Measurements from ENCODE around the gene LRRC8A. TPM values are rescaled to one million over a fixed set of nuclear protein-coding genes. Genes with fewer than 3 reads are reported as not detected.

Gene LRRC8A
- total RNA-seq, 2 experiments from 2014 or later, result 22.9 to 26.9 TPM

- no peaks in the 10 kb centered on the region for H3K79me2 ChIP-seq (ENCODE audit: insufficient read depth, low read depth, low read length)
- TF ChIP-seq, protein P1, sequence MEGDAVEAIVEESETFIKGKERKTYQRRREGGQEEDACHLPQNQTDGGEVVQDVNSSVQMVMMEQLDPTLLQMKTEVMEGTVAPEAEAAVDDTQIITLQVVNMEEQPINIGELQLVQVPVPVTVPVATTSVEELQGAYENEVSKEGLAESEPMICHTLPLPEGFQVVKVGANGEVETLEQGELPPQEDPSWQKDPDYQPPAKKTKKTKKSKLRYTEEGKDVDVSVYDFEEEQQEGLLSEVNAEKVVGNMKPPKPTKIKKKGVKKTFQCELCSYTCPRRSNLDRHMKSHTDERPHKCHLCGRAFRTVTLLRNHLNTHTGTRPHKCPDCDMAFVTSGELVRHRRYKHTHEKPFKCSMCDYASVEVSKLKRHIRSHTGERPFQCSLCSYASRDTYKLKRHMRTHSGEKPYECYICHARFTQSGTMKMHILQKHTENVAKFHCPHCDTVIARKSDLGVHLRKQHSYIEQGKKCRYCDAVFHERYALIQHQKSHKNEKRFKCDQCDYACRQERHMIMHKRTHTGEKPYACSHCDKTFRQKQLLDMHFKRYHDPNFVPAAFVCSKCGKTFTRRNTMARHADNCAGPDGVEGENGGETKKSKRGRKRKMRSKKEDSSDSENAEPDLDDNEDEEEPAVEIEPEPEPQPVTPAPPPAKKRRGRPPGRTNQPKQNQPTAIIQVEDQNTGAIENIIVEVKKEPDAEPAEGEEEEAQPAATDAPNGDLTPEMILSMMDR (conservative IDR thresholded peaks at IDR 0.05; ENCODE audit: low read length), result no peak
- H3K9me3 ChIP-seq (ENCODE audit: low read length), result no peaks in the 10 kb centered on the region
- H3K4me3 ChIP-seq (ENCODE audit: low read depth, low read length, poor library complexity, severe bottlenecking), result no peak overlapping the region
- H3K4me2 ChIP-seq (ENCODE audit: low read length), result no peak overlapping the region
- no peak overlapping the region for H2AFZ ChIP-seq (ENCODE audit: low read length)
- no peak overlapping the region for H3K27ac ChIP-seq (ENCODE audit: low read depth, low read length, poor library complexity, severe bottlenecking)
- no peaks in the 10 kb centered on the region for H4K20me1 ChIP-seq (ENCODE audit: insufficient read depth, low read length)
- ChIA-PET CTCF (ENCODE audit: unreplicated experiment) (no interaction called here), POLR2A (interaction anchor here (0.6 kb wide), 1 partner anchor 65 kb away, joined by 3 read pairs; no protein-coding TSS in a partner anchor)
- no TSS peak for BruUV-seq (replicated peaks)
- intact Hi-C loops (cut with micrococcal nuclease; ENCODE audit: unreplicated experiment), result no loop called here
- peaks cover 11% of the 10 kb centered on the region for H3K36me3 ChIP-seq (ENCODE audit: insufficient read depth, low read length)
- no peaks in the 10 kb centered on the region for H3K9me2 ChIP-seq (ENCODE audit: insufficient read depth, low read length)
- no peaks in the 10 kb centered on the region for H3K4me1 ChIP-seq (ENCODE audit: insufficient read depth, low read length, poor library complexity, severe bottlenecking)
- DNase-seq (ENCODE audit: low spot score), result no peak
Measured at GRCh38 chr9:128937310-128938165, 55.6 kb downstream of the LRRC8A start.

- DNase-seq (ENCODE audit: low spot score), result no peak
- no peak overlapping the region for H3K27ac ChIP-seq (ENCODE audit: low read depth, low read length, poor library complexity, severe bottlenecking)
- H2AFZ ChIP-seq (ENCODE audit: low read length), result no peak overlapping the region
- intact Hi-C loops (cut with micrococcal nuclease; ENCODE audit: unreplicated experiment), result no loop called here
- H3K9me2 ChIP-seq (ENCODE audit: insufficient read depth, low read length), result no peaks in the 10 kb centered on the region
- ChIA-PET CTCF (ENCODE audit: unreplicated experiment) (no interaction called here), POLR2A (interaction anchor here (1.0 kb wide), 1 partner anchor 11 kb away, joined by 3 read pairs; no protein-coding TSS in a partner anchor)
- no peaks in the 10 kb centered on the region for H3K9me3 ChIP-seq (ENCODE audit: low read length)
- BruUV-seq (replicated peaks), result no TSS peak
- H3K36me3 ChIP-seq (ENCODE audit: insufficient read depth, low read length), result 0 out of 2 replicates have a peak, but pooled peaks cover under 1% of the 10 kb centered on the region
- H3K4me2 ChIP-seq (ENCODE audit: low read length), result no peak overlapping the region
- no peaks in the 10 kb centered on the region for H4K20me1 ChIP-seq (ENCODE audit: insufficient read depth, low read length)
- no peak for TF ChIP-seq EZH2phosphoT487 (IDR thresholded peaks at IDR 0.05; ENCODE audit: borderline replicate concordance, low read depth, low read length)
- TF ChIP-seq, protein P1 (conservative IDR thresholded peaks at IDR 0.05; ENCODE audit: low read length), result no peak
- H3K4me1 ChIP-seq (ENCODE audit: insufficient read depth, low read length, poor library complexity, severe bottlenecking), result no peaks in the 10 kb centered on the region
- no peaks in the 10 kb centered on the region for H3K79me2 ChIP-seq (ENCODE audit: insufficient read depth, low read depth, low read length)
- H3K4me3 ChIP-seq (ENCODE audit: low read depth, low read length, poor library complexity, severe bottlenecking), result no peak overlapping the region
Measured at GRCh38 chr9:128940271-128940921, 58.5 kb downstream of the LRRC8A start.

Data from OCI-LY7 (cell line).